ENCODE data around the gene ACIN1.

GRCh38 chr14:23047034-23047634, 47.8 kb downstream of the ACIN1 start:
- TF ChIP-seq CTCF (conservative IDR thresholded peaks at IDR 0.05 in 1 of 2, IDR thresholded peaks at IDR 0.05 in 1 of 2; ENCODE audit: low read depth in 1 of 2, low read length in 2 of 2) (no peak), EZH2 (IDR thresholded peaks at IDR 0.05; ENCODE audit: low read length, missing control alignments) (no peak)

All from fibroblast of lung (primary cell).